ENCODE data around the gene FARSA.

- no peak for TF ChIP-seq POLR2A (IDR thresholded peaks at IDR 0.05)
- no peak for TF ChIP-seq CTCF (IDR thresholded peaks at IDR 0.05)
Observed at GRCh38 chr19:12930002-12930645, 3.4 kb downstream of the FARSA start.
